ENCODE measurements around the gene BMP6.

Gene BMP6

GRCh38 chr6:7749478-7749877 lies 23.6 kb downstream of the BMP6 start:
- DNase-seq = no peak

GRCh38 chr6:7750197-7750596 lies 24.3 kb downstream of the BMP6 start:
- no peak for DNase-seq

GRCh38 chr6:7758456-7758855 lies 32.6 kb downstream of the BMP6 start:
- DNase-seq = peak; percentile 31

DNA sequence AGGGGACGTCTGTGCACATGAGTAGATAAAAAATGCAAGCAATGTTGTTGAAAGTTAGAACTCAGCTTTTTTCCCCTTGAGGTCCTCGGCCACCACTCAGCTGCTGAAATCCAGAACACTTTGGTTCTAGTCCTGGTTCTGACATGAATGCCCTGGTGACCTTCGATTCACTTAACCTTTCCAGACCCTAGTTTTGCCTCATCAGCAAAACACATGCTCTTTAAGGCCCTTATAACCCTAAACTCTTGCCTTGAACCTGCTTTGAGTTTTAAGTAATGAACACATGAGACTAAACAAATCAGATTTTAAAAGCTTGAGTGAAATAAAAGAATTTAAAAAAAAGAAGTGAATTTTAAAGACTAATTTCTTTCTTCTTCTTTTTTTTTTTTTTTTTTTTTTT lies 33.4 kb downstream of the BMP6 start:
- no peak for DNase-seq

GRCh38 chr6:7761051-7761450 lies 35.2 kb downstream of the BMP6 start:
- no peak for DNase-seq

DNA sequence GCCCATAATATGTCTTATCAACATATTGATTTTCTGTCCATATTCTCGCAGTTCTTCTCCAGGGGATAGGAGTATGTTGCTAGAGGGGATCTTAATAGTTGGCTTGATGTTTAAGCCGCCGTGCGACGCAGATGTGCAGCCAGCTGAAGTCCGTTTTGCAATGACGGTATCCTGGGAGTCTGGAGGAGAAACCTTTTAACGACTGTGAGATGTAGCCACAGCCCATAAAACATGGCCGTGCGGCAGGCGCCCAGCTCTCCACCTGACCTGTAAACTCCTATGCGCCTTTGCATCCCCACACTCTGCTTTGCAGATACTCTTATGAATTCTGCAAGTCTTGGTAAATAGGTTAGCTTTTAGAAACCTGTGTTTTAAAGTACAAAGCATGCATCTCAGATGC lies 36.9 kb downstream of the BMP6 start:
- no peak for DNase-seq

DNA sequence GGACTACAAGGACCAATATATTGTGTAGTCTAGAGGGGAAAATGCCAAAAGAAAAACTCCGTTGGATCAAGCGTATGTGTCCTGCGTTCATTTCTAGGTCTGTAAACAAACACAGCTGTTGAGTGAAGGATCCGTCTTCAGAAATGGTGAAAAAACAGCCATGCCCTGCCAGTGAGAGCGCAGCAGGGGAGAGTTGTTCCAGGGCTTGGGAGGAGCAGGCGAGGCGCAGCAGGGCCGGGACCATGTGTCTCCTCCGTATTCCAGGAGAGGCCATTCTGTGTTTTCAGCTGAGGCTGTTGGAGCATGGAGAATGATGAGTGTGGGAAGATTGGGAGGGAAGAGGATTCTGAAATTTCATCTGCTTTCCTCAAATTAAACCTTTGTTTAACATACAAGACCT lies 38.0 kb downstream of the BMP6 start:
- DNase-seq = peak; percentile 52

DNA sequence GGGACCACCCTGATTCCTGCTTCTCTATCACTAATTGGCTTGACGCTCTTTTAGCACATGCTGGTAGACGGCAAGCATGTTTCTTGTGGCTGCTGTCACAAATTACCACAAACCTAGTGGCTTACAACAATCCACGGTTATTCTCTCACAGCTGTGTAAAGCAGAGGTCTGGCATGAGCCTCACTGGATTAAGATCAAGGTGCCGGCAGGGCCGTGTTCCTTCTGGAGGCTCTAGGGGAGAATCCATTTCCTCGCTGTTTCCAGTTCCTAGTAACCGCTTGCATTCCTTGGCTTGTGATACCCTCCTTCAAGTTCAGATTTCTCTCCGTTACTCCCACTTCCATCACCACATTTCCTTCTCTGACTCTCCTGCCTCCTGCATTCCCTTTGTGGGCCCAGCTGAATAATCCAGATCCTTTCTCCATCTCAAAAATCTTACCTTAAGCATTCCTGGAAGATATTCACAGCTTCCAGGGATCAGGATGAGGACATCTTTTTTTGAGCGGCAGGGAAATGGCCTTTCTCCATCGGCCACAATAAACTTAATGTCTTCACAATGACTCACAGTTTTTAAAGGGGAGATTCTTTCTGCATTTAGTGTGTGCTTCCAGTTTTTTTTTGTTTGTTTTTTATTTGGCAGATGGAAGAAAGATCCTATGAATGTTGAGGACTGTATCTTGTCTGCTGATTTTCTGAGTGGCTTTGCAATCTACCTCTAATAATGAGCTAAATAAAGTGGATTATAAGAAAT lies 39.9 kb downstream of the BMP6 start:
- no peak for DNase-seq

DNA sequence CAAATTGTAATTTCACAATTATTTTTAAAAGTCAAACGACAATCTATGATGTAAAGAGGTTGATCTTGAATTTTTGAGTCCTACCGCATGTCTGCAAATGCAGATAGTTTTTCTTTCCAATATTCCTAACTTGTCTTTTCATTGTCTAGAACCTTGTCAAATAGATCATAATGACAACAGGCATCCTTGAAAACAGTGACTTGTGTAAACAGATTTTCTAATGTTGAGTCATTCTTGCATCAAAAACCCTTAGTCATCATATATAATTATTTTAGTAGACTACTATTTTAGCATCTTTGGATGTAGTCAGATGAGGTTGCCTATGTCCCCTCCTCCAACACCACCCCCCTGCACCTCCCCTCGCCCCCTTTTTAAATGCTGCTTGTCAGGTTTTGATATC lies 43.8 kb downstream of the BMP6 start:
- no peak for DNase-seq

GRCh38 chr6:7770111-7770510 lies 44.2 kb downstream of the BMP6 start:
- no peak for DNase-seq

- DNase-seq = no peak
Measured at GRCh38 chr6:7770601-7771000, 44.7 kb downstream of the BMP6 start.

GRCh38 chr6:7773322-7773721 lies 47.4 kb downstream of the BMP6 start:
- no peak for DNase-seq

GRCh38 chr6:7773914-7774313 lies 48.0 kb downstream of the BMP6 start:
- DNase-seq = no peak

DNA sequence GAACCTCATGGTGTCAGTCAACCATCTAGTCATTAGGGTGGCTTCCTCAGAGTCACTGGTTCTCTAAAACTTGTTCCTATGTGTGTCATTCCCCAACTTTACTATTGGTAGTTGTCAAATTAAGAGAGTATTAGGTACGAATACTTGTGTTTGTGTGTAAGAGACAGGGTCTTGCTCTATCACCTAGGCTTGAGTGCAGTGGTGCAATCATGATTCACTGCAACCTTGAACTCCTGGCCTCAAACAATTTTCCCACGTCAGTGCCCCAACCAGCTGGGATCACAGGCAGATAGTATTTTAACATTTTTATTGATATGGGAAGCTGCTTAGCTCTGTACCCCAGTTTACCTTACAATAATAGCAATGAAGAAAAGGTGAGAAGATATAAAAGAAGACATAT lies 50.6 kb downstream of the BMP6 start:
- no peak for DNase-seq

DNA sequence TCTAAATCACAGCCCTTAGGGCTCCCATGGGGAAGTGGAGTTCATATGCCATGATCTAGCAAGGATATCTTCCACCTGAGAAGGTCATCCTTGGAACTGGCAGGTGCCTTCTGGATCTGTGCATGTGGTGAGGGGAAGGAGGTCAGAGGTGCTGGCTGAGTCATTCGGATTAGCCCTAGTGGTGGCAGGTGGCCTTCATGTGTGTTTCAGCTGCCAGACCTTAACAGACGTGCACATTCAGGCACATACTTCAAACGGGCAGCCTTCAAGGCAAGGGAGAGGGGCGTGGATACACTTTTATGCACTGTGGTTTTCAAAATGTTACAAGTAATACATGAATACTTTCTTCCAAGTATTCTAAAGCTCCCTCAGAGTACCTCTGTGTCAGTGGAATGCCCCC lies 51.2 kb downstream of the BMP6 start:
- DNase-seq = no peak

GRCh38 chr6:7781240-7781639 lies 55.3 kb downstream of the BMP6 start:
- no peak for DNase-seq

GRCh38 chr6:7784248-7784647 lies 58.3 kb downstream of the BMP6 start:
- DNase-seq = no peak

GRCh38 chr6:7784706-7785105 lies 58.8 kb downstream of the BMP6 start:
- no peak for DNase-seq

DNA sequence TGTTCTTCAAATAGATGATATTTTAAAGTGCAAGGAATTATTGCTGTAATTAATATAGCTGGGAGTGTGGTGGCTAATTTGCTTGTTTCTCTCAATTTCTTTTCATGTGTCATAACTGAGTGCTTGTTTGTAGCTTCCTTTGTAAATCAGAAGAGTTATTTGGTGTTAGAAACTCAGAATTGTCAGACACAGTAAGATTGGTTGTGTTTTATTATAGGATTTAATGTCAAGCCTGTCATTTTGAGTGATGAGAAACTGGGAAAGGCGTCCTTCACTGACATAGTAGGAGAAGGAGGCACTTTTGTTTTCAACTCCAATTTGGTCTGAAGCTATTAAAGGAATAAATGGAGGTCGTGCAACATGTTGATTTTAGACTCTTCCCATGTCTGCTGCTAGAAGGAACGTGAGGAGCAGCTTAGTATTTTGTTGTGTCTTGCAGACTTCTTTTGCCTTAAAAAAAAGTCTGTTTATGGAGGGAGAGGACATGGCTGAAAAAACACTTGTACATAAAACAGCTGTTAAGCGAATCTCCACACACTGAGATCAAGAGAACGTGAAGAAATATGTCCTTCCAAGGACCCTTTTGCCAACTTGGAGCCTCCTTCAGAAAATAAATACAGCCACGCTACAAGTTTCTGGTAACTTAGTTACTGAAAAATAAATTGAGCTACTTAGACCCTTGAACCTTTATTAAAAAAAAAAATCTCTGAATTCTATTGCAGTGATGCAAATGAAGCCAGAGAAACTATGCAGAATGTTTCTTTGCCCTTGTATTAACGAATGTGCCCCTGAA lies 59.5 kb downstream of the BMP6 start:
- DNase-seq = no peak

- no peak for DNase-seq
Measured at GRCh38 chr6:7786214-7786661, 60.3 kb downstream of the BMP6 start.

- no peak for DNase-seq
Measured at GRCh38 chr6:7787137-7787608, 61.3 kb downstream of the BMP6 start.

- DNase-seq = no peak
Measured at GRCh38 chr6:7787731-7788130, 61.8 kb downstream of the BMP6 start.

GRCh38 chr6:7794509-7794908 lies 68.6 kb downstream of the BMP6 start:
- no peak for DNase-seq

GRCh38 chr6:7797386-7797785 lies 71.5 kb downstream of the BMP6 start:
- no peak for DNase-seq
